GM04504 (cell line): ENCODE measurements around the gene SIX1.

Source experiments
- DNase-seq: peaks from one replicate; pipeline ENCODE4 v3.0.0-alpha.2; 2012; ENCODE audit warnings: low read depth

Gene SIX1

DNA sequence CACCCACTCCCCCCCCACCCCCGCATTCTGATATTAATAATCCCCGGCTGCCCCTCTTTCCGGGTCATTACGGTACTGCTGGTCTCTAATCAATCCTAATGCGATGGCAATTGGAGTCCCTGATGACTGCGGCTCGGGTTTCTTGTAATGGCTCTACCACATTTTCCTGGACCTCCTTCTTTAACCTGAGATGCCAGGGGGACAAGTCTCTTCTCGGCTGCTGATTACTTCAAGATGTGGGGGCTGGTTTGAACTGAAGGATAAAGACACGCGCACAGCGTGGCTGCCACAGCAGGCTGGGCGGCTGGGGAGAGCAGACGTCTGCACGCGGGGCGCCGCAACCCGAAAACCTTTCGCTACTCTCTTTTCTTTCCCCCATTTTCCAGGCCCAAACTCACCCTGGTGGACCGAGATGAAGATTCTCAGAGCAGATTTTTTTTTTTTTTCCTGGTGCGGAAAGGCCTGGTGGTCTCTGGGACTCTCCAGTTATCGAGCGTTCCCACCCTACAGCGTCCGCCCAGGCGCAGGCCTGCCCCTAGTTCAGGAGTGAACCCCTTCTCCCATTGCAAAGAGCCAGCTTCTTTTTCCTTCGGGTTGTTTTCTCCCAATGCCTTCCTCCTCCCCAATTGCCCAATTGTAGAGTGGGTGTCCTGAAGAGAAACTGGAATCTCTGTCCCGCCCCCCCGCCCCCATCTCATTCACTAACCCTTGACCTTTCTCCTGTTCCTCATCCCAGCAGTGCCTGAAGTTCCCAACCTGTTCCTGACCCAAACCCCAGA, 6.0 kb upstream of the SIX1 start:
- no peak for DNase-seq

- no peak for DNase-seq
These were observed 5.1 kb upstream of the SIX1 start for GRCh38 chr14:60654334-60654821.

DNA sequence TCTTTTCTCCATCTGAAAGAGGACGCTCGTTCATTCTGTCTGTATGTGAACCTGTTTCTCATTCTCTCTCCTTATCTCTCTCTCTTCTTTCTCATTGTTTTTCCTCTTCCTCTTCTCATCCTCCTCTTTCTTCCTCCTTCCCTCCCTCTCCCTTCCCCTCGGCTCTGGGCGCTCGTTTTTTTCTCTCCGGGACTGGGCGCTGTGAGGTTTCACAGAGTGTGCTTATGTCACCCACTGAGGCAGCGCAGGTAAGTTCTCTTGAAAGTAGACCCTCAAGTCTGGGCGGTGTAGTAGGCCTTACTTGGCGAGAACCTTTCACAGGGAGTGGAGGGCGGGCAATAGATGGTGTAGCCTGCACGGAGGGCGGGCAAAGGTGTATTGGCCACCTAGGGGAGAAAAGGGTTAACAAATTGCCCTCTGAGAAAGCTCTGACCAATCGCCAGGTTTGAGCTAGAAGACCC, 4.5 kb upstream of the SIX1 start:
- DNase-seq, result no peak

GRCh38 chr14:60652674-60653651, 3.7 kb upstream of the SIX1 start:
- DNase-seq, result no peak

- no peak for DNase-seq
These were observed 2.8 kb upstream of the SIX1 start for GRCh38 chr14:60651796-60652673.

- DNase-seq, result no peak
These were observed 2.0 kb upstream of the SIX1 start for GRCh38 chr14:60651086-60651795.

DNA sequence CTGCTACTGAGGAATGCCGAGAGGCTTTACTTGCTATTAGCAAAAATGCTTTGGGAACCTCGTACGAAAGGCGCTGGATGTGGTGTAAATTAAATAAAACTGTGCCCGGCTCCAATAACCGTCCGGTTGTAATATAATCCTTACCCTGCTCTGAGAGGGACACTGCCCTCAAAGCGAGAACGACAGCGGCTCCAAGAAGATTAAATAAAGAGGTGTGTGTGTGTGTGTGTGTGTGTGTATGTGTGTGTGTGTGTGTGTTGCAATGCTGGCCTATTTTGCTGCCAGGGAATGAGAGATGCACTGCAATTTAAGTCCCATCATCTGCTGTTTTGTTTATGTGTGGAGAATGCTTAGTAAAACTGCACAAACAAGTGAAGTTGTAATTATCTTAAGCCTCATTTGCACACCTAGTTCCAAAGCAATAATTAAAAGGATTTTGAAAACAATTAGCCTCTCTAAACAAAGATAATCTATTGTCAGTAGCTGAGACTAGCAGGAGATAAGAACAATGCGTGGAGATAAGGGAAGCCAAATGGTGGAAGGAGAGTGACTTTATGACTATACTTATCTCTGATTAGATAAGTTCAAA, 1.2 kb upstream of the SIX1 start:
- DNase-seq, result no peak

DNA sequence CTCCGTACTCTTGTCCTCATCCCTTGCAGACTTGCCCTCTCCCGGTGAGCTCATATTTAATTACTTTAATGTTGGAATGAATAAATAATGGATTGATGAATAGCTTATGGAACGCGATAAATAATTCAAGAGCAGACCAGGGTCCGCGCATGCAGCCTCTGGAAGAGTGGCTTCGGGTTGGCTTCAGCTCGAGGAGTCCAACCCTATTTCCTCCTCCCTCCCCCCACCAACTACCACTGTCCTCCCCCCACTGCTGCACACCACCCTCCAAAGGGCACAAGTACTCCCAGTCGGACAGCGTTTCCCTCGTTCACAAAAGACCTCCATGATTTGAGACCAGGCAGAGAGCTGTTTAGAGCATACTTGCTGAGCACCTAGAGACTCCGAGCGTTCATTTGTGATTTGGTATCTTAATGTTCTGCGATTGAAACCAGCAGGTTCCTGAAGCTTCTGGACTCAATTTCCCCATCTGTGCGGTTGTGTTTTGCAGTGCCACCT, 647 bp upstream of the SIX1 start:
- no peak for DNase-seq

DNA sequence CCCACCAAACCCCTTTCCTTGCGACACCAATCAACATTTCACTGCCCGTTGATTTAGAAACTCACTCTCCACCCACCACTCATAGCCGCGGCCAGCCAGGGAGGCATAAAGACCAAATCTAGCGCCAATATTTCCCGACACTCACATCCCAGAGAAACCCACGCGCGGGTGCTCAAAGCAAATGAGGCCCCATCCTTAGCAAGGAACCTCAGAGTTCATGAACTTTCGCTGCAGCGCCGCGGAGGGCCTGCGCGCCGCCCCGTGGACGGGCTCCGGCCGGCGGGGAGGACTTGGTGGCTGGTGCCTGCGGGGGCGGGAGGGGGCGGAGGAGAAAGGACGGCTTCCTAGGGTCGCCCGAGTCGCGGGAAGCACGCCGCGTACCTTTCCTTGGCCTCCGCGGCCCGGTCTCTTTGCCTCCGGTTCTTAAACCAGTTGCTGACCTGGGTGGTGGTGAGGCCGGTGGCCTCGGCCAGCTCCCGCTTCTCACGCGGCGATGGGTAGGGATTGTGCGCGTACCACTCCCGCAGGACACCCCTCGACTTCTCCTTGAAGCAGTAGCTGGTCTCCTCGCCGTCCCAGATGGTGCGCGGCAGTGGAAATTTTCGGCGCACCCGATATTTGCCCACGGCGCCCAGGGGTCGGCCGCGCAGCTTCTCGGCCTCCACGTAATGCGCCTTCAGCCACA, 886 bp downstream of the SIX1 start:
- no peak for DNase-seq

DNA sequence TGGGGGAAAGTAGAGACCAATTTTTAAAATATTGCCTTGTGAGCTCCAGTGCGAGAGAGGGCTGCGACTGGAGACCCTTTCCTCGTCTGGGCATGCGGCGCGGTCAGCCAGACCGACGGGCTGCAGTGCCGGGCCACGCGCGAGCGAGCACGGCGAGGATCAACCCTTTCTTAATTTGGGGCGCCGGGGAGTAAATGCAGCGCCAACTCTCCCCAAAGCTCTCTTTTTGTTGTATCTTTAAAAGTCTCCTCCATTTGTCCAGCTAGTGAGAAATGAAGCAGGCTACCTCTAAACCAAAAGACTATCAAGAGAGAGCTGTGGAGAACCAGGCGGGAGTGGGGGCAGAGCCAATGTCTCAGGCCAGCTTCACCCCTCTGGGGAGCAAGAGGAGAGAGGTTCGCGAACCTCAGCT, 1.4 kb downstream of the SIX1 start:
- DNase-seq, result no peak

DNA sequence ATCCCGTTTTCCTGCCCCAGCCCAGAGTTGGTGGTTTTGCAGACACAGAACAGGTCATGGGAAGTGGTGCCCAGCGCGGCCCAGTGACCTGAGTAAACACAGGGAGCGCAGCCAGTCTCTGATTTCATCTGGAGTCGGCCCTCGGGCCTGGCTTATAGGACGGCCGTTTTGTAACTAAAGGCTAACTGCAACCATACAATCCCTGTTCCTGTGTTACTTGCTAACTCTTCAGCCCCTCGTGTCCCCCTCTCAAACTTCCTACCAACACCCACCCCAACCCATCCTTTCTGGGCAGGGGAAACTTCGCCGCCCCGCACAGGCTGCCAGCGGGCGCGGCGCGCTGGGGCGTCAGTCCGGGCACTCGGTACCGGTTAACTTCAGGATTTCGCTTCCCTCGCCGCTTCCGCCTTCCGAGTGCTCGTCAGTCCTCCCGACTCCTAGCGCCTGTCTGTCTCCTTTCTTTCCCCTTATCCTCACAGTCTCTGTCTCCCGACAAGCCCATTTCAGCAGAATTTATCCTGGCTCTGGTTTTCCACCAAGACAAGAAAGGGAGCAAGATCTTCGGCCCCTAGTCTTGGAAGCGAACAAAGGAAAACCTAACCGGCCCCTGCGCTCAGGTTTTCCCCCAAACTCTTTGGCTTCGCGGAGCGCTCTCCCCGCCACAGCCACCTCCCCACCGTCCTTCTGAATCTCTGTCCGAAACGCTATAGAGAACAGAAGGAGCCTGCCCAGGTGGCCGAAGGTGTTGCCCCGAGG, 2.0 kb downstream of the SIX1 start:
- DNase-seq, result no peak

- no peak for DNase-seq
These were observed 3.0 kb downstream of the SIX1 start for GRCh38 chr14:60646226-60646818.

DNA sequence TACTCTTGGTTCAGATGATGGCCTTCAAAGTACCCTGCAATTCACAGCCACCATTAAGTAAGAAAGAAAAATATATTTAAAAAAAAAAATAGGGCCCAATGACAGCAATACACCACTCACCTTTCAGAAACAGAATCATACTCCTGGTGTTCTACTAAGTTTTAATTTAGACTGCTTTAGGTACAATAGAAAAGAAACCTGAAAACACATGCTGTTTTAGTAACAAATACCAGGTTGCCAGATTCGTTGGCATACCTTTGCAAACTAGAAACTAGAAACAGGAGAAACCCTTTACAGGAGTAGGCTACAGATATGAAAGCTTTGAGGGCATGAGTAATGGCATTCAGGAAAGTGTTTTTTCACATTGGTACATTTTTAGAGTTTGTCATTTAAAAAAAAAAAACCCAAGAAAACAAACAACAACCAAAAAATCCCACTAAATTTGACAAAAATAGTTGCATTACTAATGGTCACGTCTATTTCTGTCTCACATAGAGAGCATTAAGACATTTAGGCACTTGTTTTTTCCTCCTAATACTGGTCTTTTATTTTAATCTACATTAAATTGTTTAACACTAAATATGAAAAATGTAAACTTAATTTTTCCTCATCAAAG, 4.0 kb downstream of the SIX1 start:
- no peak for DNase-seq

DNA sequence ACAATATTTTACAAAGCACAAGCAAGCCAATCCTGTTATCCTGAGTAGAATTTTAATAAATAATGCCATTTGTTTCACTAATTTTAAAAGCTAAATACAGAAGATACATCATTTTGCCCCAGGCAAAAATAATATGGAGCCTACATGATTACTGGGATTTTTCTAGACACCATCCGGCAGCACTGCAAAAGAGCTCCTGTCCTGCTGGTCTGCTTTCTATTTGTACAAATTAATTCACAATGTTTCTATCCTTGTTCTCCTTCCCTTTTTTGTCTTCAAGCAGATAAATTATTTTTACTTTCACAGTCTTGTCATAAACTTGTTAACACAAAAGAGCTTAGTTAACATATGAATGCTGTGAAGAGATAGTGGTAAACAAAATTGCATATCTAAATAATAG, 4.6 kb downstream of the SIX1 start:
- DNase-seq, result no peak

GRCh38 chr14:60643463-60644314, 5.6 kb downstream of the SIX1 start:
- DNase-seq, result no peak

DNA sequence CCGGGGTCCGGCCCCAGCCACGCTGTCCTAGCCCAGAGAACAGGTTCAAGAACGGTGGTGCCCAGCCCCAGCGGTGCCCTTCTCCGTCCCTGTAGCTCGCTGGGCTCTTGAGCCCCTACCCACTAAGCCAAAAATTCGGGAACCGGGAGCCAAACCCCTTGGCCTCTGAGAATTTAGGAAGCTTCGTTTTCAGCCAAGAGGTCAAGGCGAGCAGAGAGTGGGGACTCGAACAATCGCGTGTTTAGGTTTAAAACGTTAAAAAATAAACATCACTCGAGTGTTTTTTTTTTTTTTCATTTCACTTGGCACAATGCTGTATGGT, 6.2 kb downstream of the SIX1 start:
- DNase-seq, result no peak

- no peak for DNase-seq
These were observed 6.8 kb downstream of the SIX1 start for GRCh38 chr14:60642270-60643140.
